GM12872 (cell line): Measurements from ENCODE around the gene PRSS36.

Experiments
- CTCF ChIP-seq: IDR thresholded peaks from 3 replicates; pipeline ENCODE4 v1.5.1; 2011; ENCODE audit warnings: low read depth, mild to moderate bottlenecking, low read length, moderate library complexity; ENCODE audit not compliant: insufficient read depth

The PRSS36 gene

GRCh38 chr16:31149894-31150890 is at the start of gene PRSS36:
PRSS36 (minus strand) TSS chr16:31150066; CDS start chr16:31150035, 31 bp downstream.
- TF ChIP-seq CTCF: no peak

- no peak for TF ChIP-seq CTCF
Measured at GRCh38 chr16:31199430-31200041, 49.7 kb upstream of the PRSS36 start.

GRCh38 chr16:31198207-31198882 is 48.5 kb upstream of the PRSS36 start:
- no peak for TF ChIP-seq CTCF

GRCh38 chr16:31196324-31197088 is 46.6 kb upstream of the PRSS36 start:
- TF ChIP-seq CTCF: no peak

- TF ChIP-seq CTCF: no peak
Measured at GRCh38 chr16:31194898-31195297, 45.0 kb upstream of the PRSS36 start.

GRCh38 chr16:31193874-31194273 is 44.0 kb upstream of the PRSS36 start:
- no peak for TF ChIP-seq CTCF
